Brain microvascular endothelial cell (primary cell): ENCODE data around the gene OR8A1.

Experiments used
- DNase-seq: peaks from one replicate; pipeline ENCODE4 v3.0.0-alpha.2; 2020
- H3K27ac ChIP-seq: fragments of 250-450 bp; sonication (Bioruptor Pico); 2 replicates; pipeline ENCODE4 v1.5.1; 2020; ENCODE audit warnings: mild to moderate bottlenecking, moderate library complexity
- H3K27me3 ChIP-seq: fragments of 250-450 bp; sonication (Bioruptor Pico); replicated peaks from 2 replicates; pipeline ENCODE4 v1.5.1; 2020; ENCODE audit warnings: mild to moderate bottlenecking
- H3K36me3 ChIP-seq: fragments of 250-450 bp; sonication (Bioruptor Pico); replicated peaks from 2 replicates; pipeline ENCODE4 v1.5.1; 2020; ENCODE audit warnings: mild to moderate bottlenecking
- H3K4me3 ChIP-seq: 2 replicates; pipeline ENCODE4 v1.5.1; 2011; ENCODE audit warnings: low read depth, mild to moderate bottlenecking, control low read depth, low read length, moderate library complexity
- CTCF ChIP-seq: IDR thresholded peaks from 2 replicates; pipeline ENCODE4 v1.5.1; 2011; ENCODE audit warnings: low read depth, mild to moderate bottlenecking, moderate library complexity, low read length, control low read depth, inconsistent platforms; ENCODE audit errors: missing control alignments
- in situ Hi-C: cut with HindIII; loops from 2 replicates; pipeline ENCODE4 v1.10.0; 2017; ENCODE audit warnings: low sequenced_read_pairs, low pct_ligation_motif_present

OR8A1 gene

GRCh38 chr11:124581817-124582216, 12.0 kb downstream of the OR8A1 start:
- Histone ChIP-seq H3K27ac (no peak overlapping the region), H3K36me3 (no peaks in the 10 kb centered on the region), H3K4me3 (no peak overlapping the region), H3K27me3 (no peaks in the 10 kb centered on the region)
- no peak for TF ChIP-seq CTCF
- no peak for DNase-seq
- in situ Hi-C loops = loop anchor here (25.0 kb wide), 1 partner anchor 170 kb away; the partner anchor contains the start of gene OR8B4

DNA sequence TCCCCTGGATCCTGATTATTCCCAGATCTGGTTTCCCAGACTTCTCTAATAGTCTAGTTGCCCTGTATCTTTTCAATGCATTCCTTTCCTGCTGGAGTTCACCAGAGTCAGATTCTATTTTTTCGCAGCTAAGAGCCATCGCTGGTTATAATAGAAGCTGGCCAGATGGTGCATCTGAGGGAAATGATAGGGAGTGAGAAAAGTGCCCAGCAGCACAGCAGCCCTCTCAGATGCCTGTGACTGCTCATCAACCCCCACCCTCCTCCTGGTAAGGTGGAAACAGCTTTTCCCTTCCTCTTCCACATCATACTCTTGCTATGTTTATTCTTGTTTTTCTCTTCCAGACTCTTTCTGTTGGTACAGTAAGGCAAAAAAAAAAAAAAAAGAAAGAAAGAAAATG, 12.8 kb downstream of the OR8A1 start:
- Histone ChIP-seq H3K27me3 (no peaks in the 10 kb centered on the region), H3K36me3 (no peaks in the 10 kb centered on the region), H3K27ac (no peak overlapping the region), H3K4me3 (no peak overlapping the region)
- TF ChIP-seq CTCF = no peak
- in situ Hi-C loops = loop anchor here (25.0 kb wide), 1 partner anchor 170 kb away; the partner anchor contains the start of gene OR8B4
- DNase-seq = no peak

DNA sequence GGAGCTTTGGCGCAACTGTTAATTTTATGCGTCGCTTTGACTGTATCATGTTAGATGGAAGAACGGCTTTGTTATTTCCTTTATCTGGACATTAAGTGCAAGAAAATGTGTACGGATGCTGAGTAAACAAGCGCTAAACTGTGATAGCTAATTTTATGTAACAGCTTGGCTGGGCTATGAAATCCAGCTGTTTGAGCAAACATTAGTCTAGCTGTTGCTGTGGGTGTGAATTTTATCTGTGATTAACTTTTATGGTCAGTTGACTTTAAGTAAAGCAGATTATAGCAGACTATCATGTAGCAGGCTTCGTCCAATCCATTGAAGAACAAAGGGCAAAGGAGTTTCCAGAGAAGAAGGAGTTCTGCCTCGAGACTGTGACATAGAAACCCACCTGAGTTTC, 14.0 kb downstream of the OR8A1 start:
- Histone ChIP-seq H3K4me3 (no peak overlapping the region), H3K27ac (no peak overlapping the region), H3K36me3 (no peaks in the 10 kb centered on the region), H3K27me3 (no peaks in the 10 kb centered on the region)
- no peak for DNase-seq
- no peak for TF ChIP-seq CTCF
- in situ Hi-C loops = loop anchor here (25.0 kb wide), 1 partner anchor 171 kb away; the partner anchor contains the start of gene OR8B4

DNA sequence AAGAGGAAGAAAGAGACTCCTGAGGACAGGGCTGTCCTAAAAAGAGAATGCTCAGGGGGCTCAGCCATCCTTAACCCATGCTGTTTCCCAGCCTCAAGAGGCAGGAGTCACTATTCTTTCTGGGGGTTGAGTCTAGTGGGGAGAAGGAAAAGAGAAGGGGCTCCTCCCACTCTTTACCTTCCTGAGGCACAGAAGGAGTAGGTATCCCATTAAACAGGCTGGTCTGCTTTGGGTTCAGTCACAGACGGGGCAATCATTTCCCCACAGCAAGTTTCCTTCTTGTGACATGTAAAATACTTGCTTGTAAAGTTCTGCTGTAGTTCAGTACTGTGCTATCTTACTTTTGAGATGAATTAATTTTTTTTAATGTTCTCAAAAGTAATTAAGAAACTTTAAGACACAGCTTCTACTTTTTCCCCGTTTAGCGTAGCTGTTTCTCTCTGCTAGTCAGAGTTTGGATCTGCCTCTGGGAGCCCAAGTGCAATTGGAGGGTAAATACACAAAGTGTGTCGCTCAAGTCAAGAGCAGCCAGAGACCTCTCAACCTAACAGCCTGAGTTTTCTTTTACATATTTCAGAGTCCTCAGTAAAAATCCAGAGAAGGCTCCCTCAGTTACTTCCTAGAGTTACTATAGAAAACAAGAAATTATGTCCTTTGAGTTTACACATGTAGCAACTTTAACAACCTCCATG, 15.0 kb downstream of the OR8A1 start:
- in situ Hi-C loops = loop anchor here (25.0 kb wide), 1 partner anchor 173 kb away; the partner anchor contains the start of gene OR8B4
- no peak for TF ChIP-seq CTCF
- DNase-seq = no peak
- no peak overlapping the region for H3K27ac ChIP-seq
- no peak overlapping the region for H3K4me3 ChIP-seq
- H3K36me3 ChIP-seq = no peaks in the 10 kb centered on the region
- H3K27me3 ChIP-seq = no peaks in the 10 kb centered on the region

DNA sequence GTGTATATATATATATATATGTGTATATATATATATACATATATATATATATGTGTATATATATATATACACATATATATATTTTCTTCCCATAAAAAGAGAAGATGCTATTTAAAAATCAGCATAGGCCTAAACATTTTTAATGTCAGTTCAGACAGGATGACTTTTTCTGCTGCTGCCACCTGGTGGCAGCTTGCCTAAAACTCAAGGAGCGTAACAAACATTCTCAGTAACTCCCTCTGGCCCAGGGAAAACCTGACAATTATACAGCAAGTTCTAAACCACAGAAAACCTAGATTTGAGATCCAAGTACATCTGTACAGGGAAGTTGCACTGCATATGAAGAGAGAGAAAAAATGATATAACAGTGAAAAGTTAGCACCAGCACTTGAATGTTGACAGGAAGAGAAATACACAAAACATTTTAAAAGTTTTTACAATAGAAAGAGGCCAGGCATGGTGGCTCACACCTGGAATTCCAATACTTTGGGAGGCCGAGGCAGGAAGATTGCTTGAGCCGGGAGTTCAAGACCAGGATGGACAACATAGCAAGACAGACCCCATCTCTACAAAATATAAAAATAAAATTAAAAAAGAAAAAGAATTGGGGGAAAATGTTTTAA, 16.6 kb downstream of the OR8A1 start:
- H3K4me3 ChIP-seq = no peak overlapping the region
- in situ Hi-C loops = loop anchor here (25.0 kb wide), 1 partner anchor 174 kb away; the partner anchor contains the start of gene OR8B4
- peak; percentile 68 for DNase-seq
- H3K27me3 ChIP-seq = no peaks in the 10 kb centered on the region
- no peak overlapping the region for H3K27ac ChIP-seq
- no peaks in the 10 kb centered on the region for H3K36me3 ChIP-seq
- TF ChIP-seq CTCF = peak; percentile 81
